ENCODE data around the gene ZBTB1.
"Not testable (repeated sequence)": the region's sequence is repeated elsewhere in the genome, so short reads cannot be mapped to it uniquely, and the experiment has no call there.

Gene ZBTB1

DNA sequence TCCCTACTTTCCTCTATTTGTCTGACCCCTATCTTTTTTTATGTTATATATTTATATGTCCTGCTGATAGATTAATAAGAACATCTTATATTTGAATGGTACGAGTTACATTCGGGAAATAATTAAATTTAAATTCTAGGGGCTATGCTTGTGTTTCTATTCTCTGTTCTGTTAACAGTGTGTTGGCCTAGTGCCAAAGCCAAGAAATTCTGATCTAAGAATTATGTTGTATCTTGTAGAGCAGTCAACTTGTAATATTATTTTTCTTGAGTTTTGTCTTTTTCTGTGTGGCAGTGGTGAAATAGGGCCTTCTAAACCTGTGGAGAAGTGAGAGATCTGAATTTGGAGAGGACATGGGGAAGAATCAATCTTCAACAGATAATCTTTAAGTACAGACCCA is 27.0 kb downstream of the ZBTB1 start:
- DNase-seq (ENCODE audit: low read depth), result no peak

DNA sequence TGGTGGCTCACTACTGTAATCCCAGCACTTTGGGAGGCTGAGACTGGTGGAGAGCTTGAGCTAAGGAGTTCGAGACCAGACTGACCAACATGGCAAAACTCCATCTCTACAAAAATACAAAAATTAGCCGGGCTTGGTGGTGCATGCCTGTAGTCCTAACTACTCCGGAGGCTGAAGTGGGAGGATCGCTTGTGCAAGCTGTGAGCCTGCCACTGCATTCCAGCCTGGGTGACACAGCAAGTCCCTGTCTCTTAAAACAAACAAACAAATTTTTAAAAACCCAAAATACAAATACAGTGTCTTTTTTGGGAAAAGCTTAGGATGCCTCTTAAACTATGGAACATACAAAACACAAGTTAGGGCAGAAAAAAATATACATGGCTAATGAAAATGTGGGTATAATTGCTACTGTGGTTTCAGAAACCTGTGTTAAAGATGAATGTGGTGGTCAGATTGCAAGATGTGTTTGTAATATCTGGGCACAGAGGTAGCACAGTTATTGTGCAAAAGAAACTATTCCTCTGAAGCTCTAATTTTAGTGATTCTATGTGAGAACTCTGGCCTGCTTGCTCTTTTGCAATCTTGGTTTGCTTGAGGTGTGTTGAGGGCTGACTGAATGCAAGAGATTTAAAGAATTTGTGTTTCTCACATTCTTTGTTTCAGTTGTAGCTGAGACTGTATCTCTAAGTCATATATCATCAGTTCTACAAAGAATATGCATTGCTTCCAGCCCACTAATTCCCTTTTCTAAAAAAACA is 32.1 kb downstream of the ZBTB1 start:
- no peak for DNase-seq (ENCODE audit: low read depth)

DNA sequence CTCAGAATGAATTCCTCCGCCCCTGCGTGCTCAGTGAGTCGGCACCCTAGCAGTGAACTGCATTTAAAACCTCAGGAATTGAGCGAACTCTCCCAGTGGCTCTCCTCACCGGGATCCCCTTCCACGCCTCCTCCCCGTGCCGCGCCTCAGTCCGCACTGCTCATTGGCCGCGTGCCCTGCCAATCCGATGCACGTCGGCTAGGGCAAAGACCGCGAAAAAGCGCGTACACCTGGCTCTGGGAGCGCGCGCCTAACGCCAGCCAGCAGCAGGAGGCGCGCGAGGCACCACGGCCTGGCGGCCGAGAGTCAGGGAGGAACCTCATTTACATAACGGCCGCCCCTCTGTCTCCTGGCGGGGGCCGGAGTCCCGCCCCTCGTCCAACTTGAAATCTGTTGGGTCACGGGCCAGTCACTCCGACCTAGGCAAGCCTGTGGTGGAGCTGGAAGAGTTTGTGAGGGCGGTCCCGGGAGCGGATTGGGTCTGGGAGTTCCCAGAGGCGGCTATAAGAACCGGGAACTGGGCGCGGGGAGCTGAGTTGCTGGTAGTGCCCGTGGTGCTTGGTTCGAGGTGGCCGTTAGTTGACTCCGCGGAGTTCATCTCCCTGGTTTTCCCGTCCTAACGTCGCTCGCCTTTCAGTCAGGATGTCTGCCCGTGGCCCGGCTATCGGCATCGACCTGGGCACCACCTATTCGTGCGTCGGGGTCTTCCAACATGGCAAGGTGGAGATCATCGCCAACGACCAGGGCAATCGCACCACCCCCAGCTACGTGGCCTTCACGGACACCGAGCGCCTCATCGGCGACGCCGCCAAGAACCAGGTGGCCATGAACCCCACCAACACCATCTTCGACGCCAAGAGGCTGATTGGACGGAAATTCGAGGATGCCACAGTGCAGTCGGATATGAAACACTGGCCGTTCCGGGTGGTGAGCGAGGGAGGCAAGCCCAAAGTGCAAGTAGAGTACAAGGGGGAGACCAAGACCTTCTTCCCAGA is 35.9 kb downstream of the ZBTB1 start, which contains the start of gene HSPA2:
Gene HSPA2 (plus strand): TSS at position 534 of the 995 bp plus-strand sequence. CDS start 109 bp downstream, at position 643.
- DNase-seq (ENCODE audit: low read depth), result peak; percentile 90

DNA sequence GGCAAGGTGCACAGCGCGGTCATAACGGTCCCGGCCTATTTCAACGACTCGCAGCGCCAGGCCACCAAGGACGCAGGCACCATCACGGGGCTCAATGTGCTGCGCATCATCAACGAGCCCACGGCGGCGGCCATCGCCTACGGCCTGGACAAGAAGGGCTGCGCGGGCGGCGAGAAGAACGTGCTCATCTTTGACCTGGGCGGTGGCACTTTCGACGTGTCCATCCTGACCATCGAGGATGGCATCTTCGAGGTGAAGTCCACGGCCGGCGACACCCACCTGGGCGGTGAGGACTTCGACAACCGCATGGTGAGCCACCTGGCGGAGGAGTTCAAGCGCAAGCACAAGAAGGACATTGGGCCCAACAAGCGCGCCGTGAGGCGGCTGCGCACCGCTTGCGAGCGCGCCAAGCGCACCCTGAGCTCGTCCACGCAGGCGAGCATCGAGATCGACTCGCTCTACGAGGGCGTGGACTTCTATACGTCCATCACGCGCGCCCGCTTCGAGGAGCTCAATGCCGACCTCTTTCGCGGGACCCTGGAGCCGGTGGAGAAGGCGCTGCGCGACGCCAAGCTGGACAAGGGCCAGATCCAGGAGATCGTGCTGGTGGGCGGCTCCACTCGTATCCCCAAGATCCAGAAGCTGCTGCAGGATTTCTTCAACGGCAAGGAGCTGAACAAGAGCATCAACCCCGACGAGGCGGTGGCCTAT is 36.8 kb downstream of the ZBTB1 start:
- DNase-seq (ENCODE audit: low read depth), result no peak

DNA sequence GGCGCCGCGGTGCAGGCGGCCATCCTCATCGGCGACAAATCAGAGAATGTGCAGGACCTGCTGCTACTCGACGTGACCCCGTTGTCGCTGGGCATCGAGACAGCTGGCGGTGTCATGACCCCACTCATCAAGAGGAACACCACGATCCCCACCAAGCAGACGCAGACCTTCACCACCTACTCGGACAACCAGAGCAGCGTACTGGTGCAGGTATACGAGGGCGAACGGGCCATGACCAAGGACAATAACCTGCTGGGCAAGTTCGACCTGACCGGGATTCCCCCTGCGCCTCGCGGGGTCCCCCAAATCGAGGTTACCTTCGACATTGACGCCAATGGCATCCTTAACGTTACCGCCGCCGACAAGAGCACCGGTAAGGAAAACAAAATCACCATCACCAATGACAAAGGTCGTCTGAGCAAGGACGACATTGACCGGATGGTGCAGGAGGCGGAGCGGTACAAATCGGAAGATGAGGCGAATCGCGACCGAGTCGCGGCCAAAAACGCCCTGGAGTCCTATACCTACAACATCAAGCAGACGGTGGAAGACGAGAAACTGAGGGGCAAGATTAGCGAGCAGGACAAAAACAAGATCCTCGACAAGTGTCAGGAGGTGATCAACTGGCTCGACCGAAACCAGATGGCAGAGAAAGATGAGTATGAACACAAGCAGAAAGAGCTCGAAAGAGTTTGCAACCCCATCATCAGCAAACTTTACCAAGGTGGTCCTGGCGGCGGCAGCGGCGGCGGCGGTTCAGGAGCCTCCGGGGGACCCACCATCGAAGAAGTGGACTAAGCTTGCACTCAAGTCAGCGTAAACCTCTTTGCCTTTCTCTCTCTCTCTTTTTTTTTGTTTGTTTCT is 37.6 kb downstream of the ZBTB1 start:
- DNase-seq (ENCODE audit: low read depth), result no peak

DNA sequence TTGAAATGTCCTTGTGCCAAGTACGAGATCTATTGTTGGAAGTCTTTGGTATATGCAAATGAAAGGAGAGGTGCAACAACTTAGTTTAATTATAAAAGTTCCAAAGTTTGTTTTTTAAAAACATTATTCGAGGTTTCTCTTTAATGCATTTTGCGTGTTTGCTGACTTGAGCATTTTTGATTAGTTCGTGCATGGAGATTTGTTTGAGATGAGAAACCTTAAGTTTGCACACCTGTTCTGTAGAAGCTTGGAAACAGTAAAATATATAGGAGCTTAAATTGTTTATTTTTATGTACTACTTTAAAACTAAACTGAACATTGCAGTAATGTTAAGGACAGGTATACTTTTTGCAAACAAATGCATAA is 38.2 kb downstream of the ZBTB1 start:
- no peak for DNase-seq (ENCODE audit: low read depth)

DNA sequence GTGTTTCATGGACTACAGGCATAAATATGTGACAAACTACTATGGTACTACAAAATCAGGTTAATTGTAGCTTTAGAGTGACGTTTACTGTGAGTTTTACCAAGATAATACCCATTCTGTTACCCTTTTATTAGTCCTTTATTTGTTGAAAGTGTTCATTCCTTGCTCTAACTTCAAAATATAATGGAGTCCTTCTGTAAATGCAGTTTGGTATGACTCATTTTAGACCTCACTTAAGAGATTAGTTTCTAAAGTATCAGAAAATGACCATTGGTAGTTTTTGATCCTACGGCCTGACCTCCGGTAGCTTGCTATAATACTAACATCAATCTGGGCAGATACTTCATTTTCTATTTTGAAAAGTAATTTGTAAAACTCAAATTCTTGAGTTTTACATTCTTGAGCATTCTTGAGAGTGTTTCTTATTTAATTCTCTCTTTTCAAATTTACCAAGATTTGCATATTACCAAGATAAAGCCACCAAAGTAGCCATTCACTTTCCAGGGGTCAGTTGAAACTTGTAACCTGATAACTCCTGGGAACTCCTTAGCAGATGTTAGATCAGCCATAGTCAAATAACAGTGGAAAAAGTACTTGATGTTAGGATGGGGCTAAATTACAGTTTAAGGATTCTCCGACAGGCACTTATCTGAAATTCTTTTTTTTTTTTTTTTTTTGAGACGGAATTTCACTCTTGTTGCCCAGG is 40.2 kb downstream of the ZBTB1 start:
- DNase-seq (ENCODE audit: low read depth), result no peak

DNA sequence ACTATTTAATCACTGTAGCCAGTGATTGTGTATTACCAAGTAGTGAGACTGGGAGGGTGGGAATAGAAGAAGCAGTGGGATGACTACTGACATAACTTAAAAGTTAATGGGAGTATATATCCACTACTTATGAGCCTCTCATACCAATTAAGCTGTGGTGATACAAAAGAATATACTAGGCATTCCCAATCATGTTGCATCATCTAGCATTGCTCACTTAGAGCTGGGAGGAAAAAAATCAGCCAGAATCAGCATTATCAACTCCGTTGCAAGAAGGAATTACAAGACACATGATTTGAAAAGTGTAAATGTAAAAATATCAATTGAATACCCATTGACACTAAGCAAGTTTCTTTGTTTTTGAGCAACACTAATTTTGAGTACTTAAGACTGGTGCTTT is 44.4 kb downstream of the ZBTB1 start:
- no peak for DNase-seq (ENCODE audit: low read depth)

DNA sequence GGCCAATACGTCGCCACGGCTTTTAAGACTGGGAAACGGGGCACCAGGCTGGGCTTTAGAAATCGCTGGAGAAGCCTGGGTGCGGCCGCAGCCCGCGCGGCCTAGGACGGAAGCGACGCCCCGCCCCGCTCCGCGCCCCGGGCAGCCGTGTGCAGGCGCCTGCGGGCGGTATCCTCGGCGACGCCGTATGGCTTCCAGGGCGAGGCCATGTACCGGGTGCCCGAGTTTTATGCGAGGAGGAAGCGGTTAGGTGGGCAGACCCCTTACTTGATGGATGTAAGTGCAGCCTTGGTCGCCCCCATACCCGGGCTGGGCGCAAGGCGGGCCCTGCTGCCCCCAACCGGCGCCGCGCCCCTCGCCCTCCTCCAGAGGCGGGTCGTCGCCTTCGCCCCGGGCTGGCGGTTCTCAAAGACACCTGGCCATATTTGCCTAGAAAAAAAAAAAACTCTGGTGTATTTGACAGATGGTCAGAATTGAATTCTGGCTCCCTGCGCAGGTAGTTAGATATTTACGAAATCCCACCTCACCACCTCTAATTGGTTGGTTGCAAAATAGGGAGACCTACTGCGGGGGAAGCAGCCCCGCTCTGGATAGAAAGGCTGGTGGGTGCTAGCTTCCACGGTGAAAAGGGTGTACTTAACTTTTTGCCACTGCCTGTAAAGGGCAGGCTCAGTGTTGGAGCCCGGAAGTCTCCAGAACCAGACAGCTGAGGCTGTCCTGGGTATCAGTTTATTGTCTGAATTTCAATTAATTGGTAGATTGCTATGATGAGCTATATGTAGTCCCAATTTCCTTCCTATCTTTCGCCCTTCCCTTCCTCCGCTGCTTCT is 45.4 kb downstream of the ZBTB1 start, which contains the start of gene PPP1R36:
Gene PPP1R36 (plus strand): TSS at position 171 of the 830 bp plus-strand sequence. CDS start 37 bp downstream, at position 208.
- DNase-seq (ENCODE audit: low read depth), result no peak

DNA sequence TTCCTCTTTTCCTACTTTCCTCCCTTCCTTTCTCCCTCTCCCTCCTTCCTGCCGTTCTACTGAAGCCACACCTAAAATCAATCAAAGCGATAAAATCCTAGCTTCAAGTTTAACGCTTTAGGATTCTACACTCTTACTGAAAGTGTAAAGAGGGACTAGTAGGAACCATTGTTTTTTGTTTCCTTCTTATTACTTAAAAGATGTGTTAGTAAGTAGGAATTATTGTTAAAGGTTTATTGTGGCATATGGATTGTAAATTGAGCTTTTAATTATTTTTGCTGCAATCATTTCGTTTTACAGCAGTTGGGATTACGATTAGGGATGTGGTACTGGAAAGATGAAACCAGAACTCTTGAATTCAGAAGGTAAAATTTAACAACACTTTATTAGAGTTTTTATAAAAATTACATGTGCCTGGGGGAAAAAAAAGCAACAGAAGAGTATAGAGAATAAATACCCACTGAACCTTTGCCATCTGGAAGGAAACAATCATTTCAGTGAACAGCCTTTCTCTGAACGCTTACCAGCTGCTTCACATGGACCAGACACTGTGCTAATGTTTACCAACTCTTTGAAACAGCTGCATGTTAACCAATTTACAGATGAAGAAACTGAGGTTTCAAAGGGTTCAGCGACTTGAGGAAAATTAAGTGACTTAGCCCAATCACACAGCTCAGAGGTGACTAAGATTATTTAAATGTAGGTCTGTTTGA is 46.2 kb downstream of the ZBTB1 start:
- no peak for DNase-seq (ENCODE audit: low read depth)

DNA sequence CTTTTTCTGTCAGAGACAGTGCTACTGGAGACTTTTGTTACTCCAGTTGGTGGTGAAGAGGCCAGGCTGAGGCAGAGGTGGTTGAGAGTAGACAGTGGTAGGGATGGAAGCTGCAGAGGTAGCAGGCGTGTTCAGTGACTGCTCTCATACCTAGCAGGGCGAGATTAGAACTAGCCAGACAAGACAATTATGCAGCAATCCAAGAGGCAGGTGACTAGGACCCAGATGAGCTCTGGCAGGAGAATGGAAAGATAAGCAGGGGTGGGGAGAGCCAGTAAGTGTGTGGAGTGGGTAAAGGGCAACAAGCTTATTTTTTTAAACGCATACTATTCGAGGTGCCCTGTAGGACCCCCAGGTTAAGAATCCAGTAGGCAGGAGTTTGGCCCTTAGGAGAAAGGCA is 50.0 kb downstream of the ZBTB1 start:
- DNase-seq (ENCODE audit: low read depth), result no peak

DNA sequence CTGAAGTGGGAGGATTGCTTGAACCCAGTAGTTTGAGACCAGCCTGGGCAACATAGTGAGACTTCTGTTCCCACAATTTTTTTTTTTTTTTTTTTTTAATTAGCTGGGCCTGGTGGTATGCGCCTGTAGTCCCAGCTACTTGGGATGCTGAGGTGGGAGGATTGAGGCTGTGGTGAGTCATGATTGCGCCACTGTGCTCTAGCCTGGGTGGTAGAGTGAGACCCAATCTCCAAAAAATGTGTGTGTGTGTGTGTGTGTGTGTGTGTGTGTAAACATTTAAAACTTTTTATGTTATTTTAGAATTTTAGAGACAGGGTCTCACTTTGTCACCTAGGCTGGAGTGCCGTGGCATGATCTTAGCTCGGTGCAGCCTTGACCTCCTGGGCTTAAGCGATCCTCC is 52.0 kb downstream of the ZBTB1 start:
- no peak for DNase-seq (ENCODE audit: low read depth)

DNA sequence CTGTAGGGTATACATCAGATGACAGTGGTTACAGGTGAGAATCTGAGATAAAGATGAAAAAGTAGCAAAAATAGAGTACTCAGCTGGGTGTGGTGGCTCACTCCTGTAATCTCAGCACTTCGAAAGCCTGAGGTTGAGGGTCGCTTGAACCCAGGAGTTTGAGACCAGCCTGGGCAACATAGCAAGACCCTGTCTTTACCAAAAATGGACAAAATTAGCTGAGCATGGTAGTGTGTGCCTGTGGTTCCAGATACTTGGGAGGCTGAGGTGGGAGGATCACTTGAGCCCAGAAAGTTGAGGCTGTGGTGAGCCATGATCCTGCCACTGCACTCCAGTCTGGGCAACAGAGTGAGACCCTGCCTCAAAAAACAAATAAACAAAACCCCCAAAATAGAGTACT is 53.6 kb downstream of the ZBTB1 start:
- DNase-seq (ENCODE audit: low read depth), result not testable (repeated sequence)

DNA sequence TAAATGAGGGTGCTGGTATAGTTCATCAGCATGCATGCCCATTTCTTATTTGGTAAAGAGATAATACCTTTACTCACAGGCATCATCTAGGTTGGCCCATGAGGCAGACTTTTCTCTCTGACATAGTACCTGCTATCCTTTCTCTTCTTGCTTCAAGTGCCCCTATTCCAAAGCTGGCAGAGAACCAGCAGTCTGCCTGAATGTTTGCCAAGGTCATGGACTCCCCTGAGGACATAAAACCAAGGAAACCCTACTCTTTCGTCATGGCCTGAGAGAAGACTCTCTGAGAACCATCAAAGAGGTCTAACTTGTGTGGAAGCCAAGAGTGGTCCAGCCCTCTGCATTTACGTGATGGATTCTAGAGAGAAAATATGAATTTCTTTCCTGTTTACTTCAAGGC is 57.1 kb downstream of the ZBTB1 start:
- no peak for DNase-seq (ENCODE audit: low read depth)

DNA sequence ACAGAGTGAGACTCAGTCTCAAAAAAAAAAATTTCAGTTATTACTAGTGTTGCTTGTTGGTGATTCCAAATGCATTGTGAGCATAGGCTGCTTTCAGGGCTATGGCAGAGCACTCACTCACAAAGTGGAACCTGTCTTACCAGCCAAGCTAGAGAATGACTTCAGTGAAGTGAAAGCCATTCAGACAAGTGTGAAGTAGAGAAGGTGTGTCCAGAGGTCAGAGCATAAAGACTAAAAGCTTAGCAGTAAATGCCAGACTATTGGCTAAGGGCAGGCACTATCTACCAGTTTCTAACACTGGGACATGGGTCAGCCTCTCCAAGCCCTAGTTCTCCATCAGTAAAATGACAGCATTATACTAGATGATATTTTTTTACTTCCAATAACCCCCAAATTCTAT is 57.9 kb downstream of the ZBTB1 start:
- no peak for DNase-seq (ENCODE audit: low read depth)

DNA sequence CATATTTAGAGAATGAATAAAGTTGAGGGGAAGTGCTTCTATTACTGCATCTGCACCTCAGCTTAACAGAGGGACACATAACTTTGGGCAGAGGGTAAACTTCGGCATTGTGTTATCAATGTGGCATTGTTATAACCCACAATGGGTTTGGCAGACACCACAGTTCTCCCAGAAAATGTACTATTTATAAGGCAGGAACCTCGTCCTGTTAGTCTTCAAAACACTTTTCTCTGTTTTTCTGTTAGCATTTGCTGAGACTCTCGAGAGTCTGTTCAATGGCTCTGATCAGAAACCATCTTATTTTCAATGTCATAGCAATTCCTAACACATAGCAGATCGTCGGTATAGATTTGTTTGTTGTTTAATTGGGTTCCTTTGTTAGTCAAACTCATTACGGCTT is 59.1 kb downstream of the ZBTB1 start:
- DNase-seq (ENCODE audit: low read depth), result no peak

DNA sequence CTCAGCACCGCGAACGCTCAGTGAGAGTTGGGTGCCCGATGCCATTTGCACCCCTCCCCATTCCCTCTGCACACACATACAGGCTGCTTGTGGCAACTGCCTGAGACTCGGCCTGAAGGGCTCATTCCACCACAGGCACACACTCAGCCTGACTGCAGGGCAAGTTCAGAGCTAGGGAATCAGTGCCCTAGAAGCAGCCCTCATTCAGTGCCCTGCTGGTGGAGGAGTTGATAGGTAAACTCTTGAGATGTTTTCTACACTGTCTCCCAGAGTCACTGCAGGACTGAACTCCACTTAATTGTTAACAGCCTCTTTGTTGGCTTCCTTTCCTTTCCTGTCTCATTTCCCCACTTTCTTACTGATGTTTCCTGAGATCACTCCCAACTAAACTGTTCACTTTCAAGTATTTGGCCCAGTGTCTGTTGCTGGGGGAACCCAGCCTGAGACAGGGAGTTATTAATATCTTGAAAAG is 62.1 kb downstream of the ZBTB1 start:
- no peak for DNase-seq (ENCODE audit: low read depth)

DNA sequence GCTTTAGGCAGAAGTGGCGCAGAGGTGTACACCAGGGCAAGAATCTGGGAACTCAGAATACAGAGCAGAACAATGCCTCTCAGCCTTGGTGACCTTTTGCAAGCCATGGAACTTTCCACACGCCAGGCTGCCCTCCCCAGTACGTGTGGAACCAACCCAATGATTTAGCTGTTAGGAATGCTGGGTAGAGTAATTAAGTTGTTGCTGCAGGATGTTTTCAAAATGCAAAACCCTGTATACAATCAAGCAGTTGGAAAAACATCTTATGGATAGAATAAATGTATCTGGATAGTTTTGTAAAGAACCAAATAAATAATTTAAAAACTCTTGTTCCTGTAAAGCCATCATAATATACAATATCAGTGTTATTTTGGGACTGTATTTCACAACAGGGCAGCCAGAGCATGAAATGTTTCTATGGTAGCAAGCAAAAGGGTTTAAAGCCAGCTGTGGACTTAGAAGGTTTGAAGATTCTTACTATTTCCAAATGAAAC is 64.6 kb downstream of the ZBTB1 start:
- DNase-seq (ENCODE audit: low read depth), result no peak

DNA sequence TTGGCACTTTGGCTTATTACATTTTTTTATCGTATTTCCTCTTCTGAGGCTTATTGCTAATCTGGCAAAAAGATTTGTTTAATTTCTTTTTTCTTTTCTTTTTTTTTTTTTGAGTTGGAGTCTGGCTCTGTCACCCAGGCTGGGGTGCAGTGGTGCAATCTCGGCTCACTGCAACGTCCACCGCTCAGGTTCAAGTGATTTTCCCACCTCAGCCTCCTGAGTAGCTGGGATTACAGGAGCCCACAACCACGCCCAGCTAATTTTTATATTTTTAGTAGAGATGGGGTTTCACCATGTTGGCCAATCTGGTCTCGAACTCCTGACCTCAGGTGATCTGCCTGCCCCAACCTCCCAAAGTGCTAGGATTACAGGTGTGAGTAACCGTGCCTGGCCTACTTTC is 65.1 kb downstream of the ZBTB1 start:
- DNase-seq (ENCODE audit: low read depth), result not testable (repeated sequence)
